H1 (cell line): Measurements from ENCODE around the gene DLL1. TPM values are rescaled to one million over a fixed set of nuclear protein-coding genes. Genes with fewer than 3 reads are reported as not detected.

Experiments
- CTCF ChIA-PET: fragments of 300-600 bp; sonication (Branson Sonifier 250); formaldehyde crosslinking; loops from one replicate; lab custom pipeline; 2021; ENCODE audit not compliant: partially characterized antibody; lab: Charles Lee
- POLR2A ChIA-PET: fragments of 300-600 bp; sonication (Branson Sonifier 250); formaldehyde crosslinking; loops from one replicate; lab custom pipeline; 2021; ENCODE audit warnings: inconsistent platforms; ENCODE audit not compliant: partially characterized antibody; lab: Charles Lee
- DNase-seq, 2 experiments: peaks; one replicate each; pipeline versions ENCODE4 v3.0.0 to v3.0.0-alpha.2; 2010 to 2022; ENCODE audit warnings: low spot score in 2 of 2, low read depth in 1 of 2, mixed read lengths in 1 of 2
- FAIRE-seq: peaks from 2 replicates; lab custom pipeline; 2011; peaks lifted over from hg19 to GRCh38; lab: Jason Lieb, UNC
- H2AFZ ChIP-seq: 2 replicates; pipeline ENCODE4 v1.8.1; 2012; ENCODE audit warnings: low read length, inconsistent platforms
- H2AK5ac ChIP-seq: 2 replicates; pipeline ENCODE4 v1.6.1; 2013; ENCODE audit warnings: low read depth, low read length
- H2BK120ac ChIP-seq: replicated peaks from 2 replicates; pipeline ENCODE3; 2013; ENCODE audit warnings: low read depth, low read length, inconsistent platforms
- H2BK12ac ChIP-seq: 2 replicates; pipeline ENCODE4 v1.6.1; 2013; ENCODE audit warnings: low read depth, low read length
- H2BK15ac ChIP-seq: 2 replicates; pipeline ENCODE4 v1.6.1; 2013; ENCODE audit warnings: low read length
- H2BK20ac ChIP-seq: 2 replicates; pipeline ENCODE4 v1.6.1; 2013; ENCODE audit warnings: low read length
- H2BK5ac ChIP-seq: 2 replicates; pipeline ENCODE4 v1.6.1; 2013; ENCODE audit warnings: low read depth, low read length
- H3K14ac ChIP-seq: 2 replicates; pipeline ENCODE4 v1.6.1; 2013; ENCODE audit warnings: inconsistent platforms; ENCODE audit not compliant: insufficient read length
- H3K18ac ChIP-seq: 2 replicates; pipeline ENCODE4 v1.6.1; 2013; ENCODE audit warnings: low read length; ENCODE audit errors: extremely low read depth
- H3K23ac ChIP-seq: 2 replicates; pipeline ENCODE4 v1.6.1; 2013; ENCODE audit warnings: inconsistent platforms; ENCODE audit not compliant: insufficient read length
- H3K23me2 ChIP-seq: 2 replicates; pipeline ENCODE4 v1.6.1; 2013; ENCODE audit warnings: low read depth, low read length
- H3K27ac ChIP-seq: 2 replicates; pipeline ENCODE4 v1.6.1; 2011; ENCODE audit warnings: low read depth, low read length, inconsistent platforms
- H3K27me3 ChIP-seq, 4 experiments: replicated peaks in 1 of 4; 1 replicate in 1 of 4; 2 replicates in 3 of 4; pipeline versions ENCODE4 v1.6.1 to v1.8.1; 2011 to 2013; ENCODE audit warnings: low read length in 3 of 4, mild to moderate bottlenecking in 3 of 4, inconsistent platforms in 2 of 4, mixed read lengths in 2 of 4, moderate library complexity in 1 of 4; ENCODE audit not compliant: control insufficient read depth in 3 of 4, insufficient read depth in 3 of 4; ENCODE audit errors: extremely low read depth in 1 of 4
- H3K36me3 ChIP-seq, 4 experiments: 2 replicates each; pipeline versions ENCODE4 v1.6.1 to v1.8.1; 2011 to 2013; ENCODE audit warnings: mild to moderate bottlenecking in 4 of 4, low read length in 3 of 4, moderate library complexity in 2 of 4, control low read depth in 1 of 4, inconsistent platforms in 1 of 4; ENCODE audit not compliant: insufficient read depth in 4 of 4, control insufficient read depth in 2 of 4
- H3K4ac ChIP-seq: replicated peaks from 2 replicates; pipeline ENCODE3; 2013; ENCODE audit warnings: low read length, low read depth, mixed read lengths, inconsistent platforms; ENCODE audit not compliant: insufficient read length
- H3K4me1 ChIP-seq, 4 experiments: replicated peaks in 1 of 4; 1 replicate in 1 of 4; 2 replicates in 3 of 4; pipeline versions ENCODE4 v1.6.1 to v1.8.1; 2011 to 2013; ENCODE audit warnings: low read length in 3 of 4, inconsistent platforms in 2 of 4, mixed read lengths in 1 of 4; ENCODE audit not compliant: insufficient read depth in 4 of 4, control insufficient read depth in 3 of 4
- H3K4me2 ChIP-seq, 2 experiments: 2 replicates each; pipeline versions ENCODE4 v1.6.1 to v1.8.1; 2011 to 2013; ENCODE audit warnings: low read depth in 2 of 2, low read length in 2 of 2, control low read depth in 1 of 2, inconsistent platforms in 1 of 2, mild to moderate bottlenecking in 1 of 2; ENCODE audit not compliant: insufficient read depth in 1 of 2
- H3K4me3 ChIP-seq, 4 experiments: fragments of 200-600, 300-600 bp in 1 of 4; sonication (generic), shearing (Covaris generic), sonication (Bioruptor Twin) in 1 of 4; 2 replicates each; pipeline versions ENCODE4 v1.5.1 to v1.8.1; 2011 to 2016; ENCODE audit warnings: low read length in 4 of 4, low read depth in 3 of 4, control low read depth in 2 of 4, inconsistent platforms in 2 of 4, mild to moderate bottlenecking in 2 of 4, mixed read lengths in 1 of 4, moderate library complexity in 1 of 4; ENCODE audit not compliant: insufficient read depth in 2 of 4; ENCODE audit errors: extremely low read depth in 1 of 4
- H3K56ac ChIP-seq: replicated peaks from 2 replicates; pipeline ENCODE3; 2013; ENCODE audit warnings: low read depth, mild to moderate bottlenecking, mixed read lengths, low read length, inconsistent platforms; ENCODE audit not compliant: insufficient read length
- H3K79me1 ChIP-seq: 2 replicates; pipeline ENCODE4 v1.6.1; 2013; ENCODE audit warnings: low read depth, low read length, control low read depth
- H3K79me2 ChIP-seq, 2 experiments: 2 replicates each; pipeline versions ENCODE4 v1.6.1 to v1.8.1; 2012 to 2013; ENCODE audit warnings: low read length in 2 of 2, mild to moderate bottlenecking in 2 of 2, inconsistent platforms in 1 of 2; ENCODE audit not compliant: insufficient read depth in 2 of 2, control insufficient read depth in 1 of 2
- H3K9ac ChIP-seq, 4 experiments: replicated peaks in 1 of 4; 1 replicate in 1 of 4; 2 replicates in 3 of 4; pipeline versions ENCODE4 v1.6.1 to v1.8.1; 2011 to 2013; ENCODE audit warnings: low read depth in 3 of 4, low read length in 3 of 4, control low read depth in 2 of 4, mild to moderate bottlenecking in 2 of 4, moderate library complexity in 2 of 4, inconsistent platforms in 1 of 4; ENCODE audit errors: extremely low read depth in 1 of 4
- H3K9me3 ChIP-seq, 2 experiments: 2 replicates each; pipeline versions ENCODE4 v1.6.1 to v1.8.1; 2012 to 2013; ENCODE audit warnings: mild to moderate bottlenecking in 2 of 2, moderate library complexity in 2 of 2, control low read depth in 1 of 2, inconsistent platforms in 1 of 2, low read depth in 1 of 2, low read length in 1 of 2, mixed read lengths in 1 of 2; ENCODE audit not compliant: insufficient read depth in 2 of 2
- H4K20me1 ChIP-seq, 2 experiments: replicated peaks in 1 of 2; 2 replicates each; pipeline versions ENCODE3 to v1.8.1; 2011 to 2013; ENCODE audit warnings: inconsistent platforms in 2 of 2, low read length in 2 of 2, mild to moderate bottlenecking in 1 of 2; ENCODE audit not compliant: insufficient read depth in 2 of 2, control insufficient read depth in 1 of 2
- H4K5ac ChIP-seq: 2 replicates; pipeline ENCODE4 v1.6.1; 2013; ENCODE audit warnings: low read length, low read depth, mixed read lengths, inconsistent platforms; ENCODE audit not compliant: insufficient read length
- H4K8ac ChIP-seq: 2 replicates; pipeline ENCODE4 v1.8.0; 2013; ENCODE audit warnings: mild to moderate bottlenecking, moderate library complexity, low read length, inconsistent platforms; ENCODE audit not compliant: insufficient read depth; ENCODE audit errors: extremely low read depth
- H4K91ac ChIP-seq: replicated peaks from 2 replicates; pipeline ENCODE3; 2013; ENCODE audit warnings: low read length, mixed read lengths, inconsistent platforms; ENCODE audit not compliant: insufficient read length
- EZH2 ChIP-seq: fragments of 200-600 bp; sonication (generic); IDR thresholded peaks from 2 replicates; pipeline ENCODE4 v1.7.1; 2012; ENCODE audit warnings: low read depth, mild to moderate bottlenecking, moderate library complexity, low read length, inconsistent platforms; ENCODE audit not compliant: severe bottlenecking
- MAFK ChIP-seq: IDR thresholded peaks from 2 replicates; pipeline ENCODE4 v1.6.1; 2012; ENCODE audit warnings: low read depth, mild to moderate bottlenecking, improper control_type of control experiment, low read length
- NRF1 ChIP-seq: IDR thresholded peaks from 2 replicates; pipeline ENCODE4 v1.6.1; 2011; ENCODE audit warnings: mild to moderate bottlenecking, low read depth, low read length, improper control_type of control experiment
- RBBP5 ChIP-seq: IDR thresholded peaks from 2 replicates; pipeline ENCODE4 v1.7.1; 2012; ENCODE audit warnings: low read depth, mild to moderate bottlenecking, inconsistent platforms, low read length, moderate library complexity, borderline replicate concordance
- SIN3A ChIP-seq, 2 experiments: IDR thresholded peaks in 1 of 2; conservative IDR thresholded peaks in 1 of 2; 2 replicates each; pipeline ENCODE4 v1.6.1; 2011 to 2012; ENCODE audit warnings: low read length in 2 of 2, improper control_type of control experiment in 1 of 2, low read depth in 1 of 2, mild to moderate bottlenecking in 1 of 2
- TEAD4 ChIP-seq: IDR thresholded peaks from 2 replicates; pipeline ENCODE4 v1.6.1; 2012; ENCODE audit warnings: low read depth, low read length, inconsistent platforms, mixed read lengths
- USF2 ChIP-seq: IDR thresholded peaks from 2 replicates; pipeline ENCODE4 v1.6.1; 2011; ENCODE audit warnings: low read length, improper control_type of control experiment
- WGBS, 2 experiments: shearing (Covaris generic) in 1 of 2; methylation state at CpG; one replicate each; pipeline versions ENCODE4 v1.1.6 to v1.1.7; 2013 to 2015; ENCODE audit warnings: low lambda C conversion rate in 2 of 2, mixed read lengths in 2 of 2, inconsistent platforms in 1 of 2, low coverage in 1 of 2, missing lambda C conversion rate in 1 of 2; ENCODE audit not compliant: insufficient replicate concordance in 2 of 2, insufficient coverage in 1 of 2, insufficient read length in 1 of 2; ENCODE audit errors: extremely low coverage in 1 of 2, missing lambda C conversion rate in 1 of 2; 5-methylcytosine and 5-hydroxymethylcytosine counted together
- polyA plus RNA-seq, 7 experiments: library from polyadenylated mRNA; depleted of rRNA in 3 of 7; stranded (reverse) in 5 of 7; unstranded in 2 of 7; fragments of >200 nt in 5 of 7; fragments of 200-250 nt in 2 of 7; gene quantifications; 1 replicate in 5 of 7; 2 replicates in 1 of 7; 4 replicates in 1 of 7; pipeline versions ENCODE4 v1.2.1 to v1.2.3, GENCODE V29; 2011 to 2013; ENCODE audit warnings: missing spikeins in 2 of 7, mixed read lengths in 2 of 7
- total RNA-seq: library from RNA; stranded (reverse); fragmentation: NEBNext Ultra II Directional; extraction: Animal tissue kit (Norgen Biotek cat#: 25700); gene quantifications from 2 replicates; pipeline ENCODE4 v1.2.1, GENCODE V29; 2021
- TF ChIP-seq, protein P1 (sequence below), 3 experiments: IDR thresholded peaks; 1 replicate in 2 of 3; 2 replicates in 1 of 3; pipeline versions ENCODE4 v1.5.1 to v1.6.1; 2011; ENCODE audit warnings: low read length in 3 of 3, mild to moderate bottlenecking in 3 of 3, inconsistent platforms in 2 of 3, low read depth in 1 of 3, moderate library complexity in 1 of 3; ENCODE audit not compliant: insufficient read depth in 1 of 3; ENCODE audit errors: control extremely low read depth in 1 of 3

DLL1 gene
- total and polyA plus RNA-seq, 2 of the 8 experiments (the other 6 are each of a cell fraction or from before 2014, with no cell fraction given), result 1.7 to 3.8 TPM

GRCh38 chr6:170266061-170266825, 24.6 kb downstream of the DLL1 start:
- H2BK120ac ChIP-seq, result no peak overlapping the region
- H4K91ac ChIP-seq, result no peak overlapping the region
- H3K18ac ChIP-seq, result no peak overlapping the region; the same call in 1 of the 2 replicates
- H3K4me2 ChIP-seq, result no peak overlapping the region
- H3K23ac ChIP-seq, result no peak overlapping the region
- H3K27me3 ChIP-seq, result no peaks in the 10 kb centered on the region; a peak in 1 of 7 replicates
- no peaks in the 10 kb centered on the region for H3K79me2 ChIP-seq
- H2BK5ac ChIP-seq, result no peak overlapping the region
- H3K14ac ChIP-seq, result no peak overlapping the region
- no peak overlapping the region for H3K27ac ChIP-seq
- ChIA-PET CTCF (interaction anchor here (0.9 to 1.7 kb wide), 4 partner anchors 10 to 28 kb away, joined by 3 to 4 read pairs (median 3); no protein-coding TSS in a partner anchor), POLR2A (no interaction called here)
- no peak overlapping the region for H2BK12ac ChIP-seq
- no peaks in the 10 kb centered on the region for H3K23me2 ChIP-seq
- DNase-seq (no peak), FAIRE-seq (no peak)
- WGBS, 2 experiments, result 82% methylated on average over 11 of the region's 18 CpGs; no CpG with 5 or more reads in 1 of the 2 experiments
- no peak overlapping the region for H2BK15ac ChIP-seq
- no peaks in the 10 kb centered on the region for H3K79me1 ChIP-seq
- H3K9me3 ChIP-seq, result no peaks in the 10 kb centered on the region
- peaks cover 0 to 5% (median under 1%) of the 10 kb centered on the region in 4 experiments; a peak in 2 of 7 replicates for H3K4me1 ChIP-seq
- no peak overlapping the region for H3K4ac ChIP-seq
- no peak overlapping the region for H4K5ac ChIP-seq
- no peak overlapping the region for H4K8ac ChIP-seq
- H2AK5ac ChIP-seq, result no peak overlapping the region
- no peak overlapping the region for H2BK20ac ChIP-seq
- no peak overlapping the region for H3K9ac ChIP-seq
- H2AFZ ChIP-seq, result 0 out of 2 replicates have a peak overlapping the region, but pooled peaks have one; percentile 24
- no peak overlapping the region for H3K56ac ChIP-seq
- no peak overlapping the region for H3K4me3 ChIP-seq
- H3K36me3 ChIP-seq, result no peaks in the 10 kb centered on the region
- H4K20me1 ChIP-seq, result no peaks in the 10 kb centered on the region
- TF ChIP-seq USF2 (no peak), SIN3A (conservative IDR thresholded peaks at IDR 0.05 in 1 of 2, IDR thresholded peaks at IDR 0.05 in 1 of 2; ENCODE audit: low read depth in 1 of 2, low read length in 2 of 2) (no peak), TEAD4 (no peak), MAFK (no peak), EZH2 (no peak), RBBP5 (no peak), NRF1 (no peak)
- TF ChIP-seq, protein P1, sequence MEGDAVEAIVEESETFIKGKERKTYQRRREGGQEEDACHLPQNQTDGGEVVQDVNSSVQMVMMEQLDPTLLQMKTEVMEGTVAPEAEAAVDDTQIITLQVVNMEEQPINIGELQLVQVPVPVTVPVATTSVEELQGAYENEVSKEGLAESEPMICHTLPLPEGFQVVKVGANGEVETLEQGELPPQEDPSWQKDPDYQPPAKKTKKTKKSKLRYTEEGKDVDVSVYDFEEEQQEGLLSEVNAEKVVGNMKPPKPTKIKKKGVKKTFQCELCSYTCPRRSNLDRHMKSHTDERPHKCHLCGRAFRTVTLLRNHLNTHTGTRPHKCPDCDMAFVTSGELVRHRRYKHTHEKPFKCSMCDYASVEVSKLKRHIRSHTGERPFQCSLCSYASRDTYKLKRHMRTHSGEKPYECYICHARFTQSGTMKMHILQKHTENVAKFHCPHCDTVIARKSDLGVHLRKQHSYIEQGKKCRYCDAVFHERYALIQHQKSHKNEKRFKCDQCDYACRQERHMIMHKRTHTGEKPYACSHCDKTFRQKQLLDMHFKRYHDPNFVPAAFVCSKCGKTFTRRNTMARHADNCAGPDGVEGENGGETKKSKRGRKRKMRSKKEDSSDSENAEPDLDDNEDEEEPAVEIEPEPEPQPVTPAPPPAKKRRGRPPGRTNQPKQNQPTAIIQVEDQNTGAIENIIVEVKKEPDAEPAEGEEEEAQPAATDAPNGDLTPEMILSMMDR (IDR thresholded peaks at IDR 0.05; ENCODE audit: control extremely low read depth in 1 of 3, insufficient read depth in 1 of 3, low read depth in 1 of 3, low read length in 3 of 3), result no peak
